Skeletal muscle tissue (tissue), 4 donors: ENCODE measurements around the gene CMTM2. TPM values are rescaled to one million over a fixed set of nuclear protein-coding genes. Genes with fewer than 3 reads are reported as not detected.
"Not testable (repeated sequence)": the region's sequence is repeated elsewhere in the genome, so short reads cannot be mapped to it uniquely, and the experiment has no call there.

Source experiments
- H3K27ac ChIP-seq: one replicate; pipeline ENCODE4 v1.7.0; 2013; ENCODE audit warnings: mild to moderate bottlenecking, low read depth, low read length, inconsistent platforms
- H3K27me3 ChIP-seq, 3 donors: one replicate each; pipeline ENCODE4 v1.7.0; 2013; ENCODE audit warnings: low read length in 3 of 3; ENCODE audit not compliant: control insufficient read depth in 3 of 3, insufficient read depth in 3 of 3
- H3K36me3 ChIP-seq, 3 donors: one replicate each; pipeline ENCODE4 v1.7.0; 2013; ENCODE audit warnings: low read length in 3 of 3; ENCODE audit not compliant: control insufficient read depth in 3 of 3, insufficient read depth in 3 of 3
- H3K4me1 ChIP-seq, 3 donors: one replicate each; pipeline ENCODE4 v1.7.0; 2013; ENCODE audit warnings: low read length in 3 of 3, mild to moderate bottlenecking in 3 of 3; ENCODE audit not compliant: control insufficient read depth in 3 of 3, insufficient read depth in 3 of 3
- H3K4me3 ChIP-seq, 3 donors: one replicate each; pipeline ENCODE4 v1.7.0; 2013; ENCODE audit warnings: low read length in 3 of 3
- H3K9ac ChIP-seq, 3 donors: one replicate each; pipeline ENCODE4 v1.7.0; 2013; ENCODE audit warnings: low read length in 3 of 3, mild to moderate bottlenecking in 3 of 3, moderate library complexity in 2 of 3, low read depth in 1 of 3
- H3K9me3 ChIP-seq, 3 donors: one replicate each; pipeline ENCODE4 v1.7.0; 2013; ENCODE audit warnings: low read length in 3 of 3; ENCODE audit not compliant: control insufficient read depth in 3 of 3
- total RNA-seq: library from RNA; depleted of rRNA; stranded (reverse); fragments of >200 nt; gene quantifications from one replicate; pipeline ENCODE4 v1.2.3, GENCODE V29; 2014
- donor health status: Osteomylitis.

CMTM2 gene
- total RNA-seq, 1 donor from 2014 or later: not detected

DNA sequence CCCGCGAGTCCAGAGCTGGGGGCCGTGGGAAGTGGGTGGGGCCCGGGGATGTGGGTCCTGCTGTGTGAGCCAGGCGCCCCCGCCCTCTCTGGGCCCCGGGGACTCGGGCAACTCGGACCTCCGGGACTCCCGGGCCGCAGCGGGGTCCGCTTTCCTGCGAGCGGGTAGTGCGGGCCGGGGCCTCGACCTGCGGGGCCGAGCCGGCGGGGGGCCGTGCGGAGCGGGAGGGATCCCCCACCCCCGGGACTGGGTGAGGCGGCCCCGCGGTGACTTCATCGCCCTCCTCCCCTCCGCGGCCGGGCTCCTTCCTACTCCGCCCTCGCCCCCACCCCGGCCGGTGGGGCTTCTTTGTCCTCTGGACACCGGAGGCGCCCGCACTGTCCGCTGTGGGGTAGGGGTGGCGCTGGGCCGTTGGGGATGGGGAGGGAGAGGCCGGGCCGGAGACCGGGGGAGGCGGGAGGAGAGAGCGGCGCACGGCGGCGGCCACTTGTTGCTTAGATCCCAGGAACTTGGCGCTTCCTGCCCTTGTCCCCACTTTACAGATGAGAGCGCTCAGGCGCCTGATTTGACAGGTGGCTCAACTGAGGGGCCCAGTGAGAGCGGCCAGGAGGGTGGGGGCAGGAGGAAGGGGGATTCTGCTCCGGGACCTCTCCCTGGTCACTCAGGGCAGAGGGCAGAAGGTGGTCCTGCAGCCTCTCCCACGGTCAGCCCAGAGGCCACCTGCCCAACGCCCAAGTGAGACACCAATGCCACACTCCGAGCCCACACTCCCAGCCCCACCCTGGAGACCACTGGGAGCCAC, 26.1 kb downstream of the CMTM2 start:
- Histone ChIP-seq H3K36me3 (peaks cover 6 to 8% (median 7%) of the 10 kb centered on the region in 3 donors), H3K4me3 (peak overlapping the region; percentile 49 to 60 (median 49)), H3K9ac (peak overlapping the region; percentile 33 to 62 (median 54)), H3K9me3 (no peaks in the 10 kb centered on the region), H3K4me1 (peaks cover 18 to 28% (median 25%) of the 10 kb centered on the region in 3 donors), H3K27me3 (peaks cover 3 to 26% (median 18%) of the 10 kb centered on the region in 3 donors), H3K27ac (peak overlapping the region; percentile 68)

DNA sequence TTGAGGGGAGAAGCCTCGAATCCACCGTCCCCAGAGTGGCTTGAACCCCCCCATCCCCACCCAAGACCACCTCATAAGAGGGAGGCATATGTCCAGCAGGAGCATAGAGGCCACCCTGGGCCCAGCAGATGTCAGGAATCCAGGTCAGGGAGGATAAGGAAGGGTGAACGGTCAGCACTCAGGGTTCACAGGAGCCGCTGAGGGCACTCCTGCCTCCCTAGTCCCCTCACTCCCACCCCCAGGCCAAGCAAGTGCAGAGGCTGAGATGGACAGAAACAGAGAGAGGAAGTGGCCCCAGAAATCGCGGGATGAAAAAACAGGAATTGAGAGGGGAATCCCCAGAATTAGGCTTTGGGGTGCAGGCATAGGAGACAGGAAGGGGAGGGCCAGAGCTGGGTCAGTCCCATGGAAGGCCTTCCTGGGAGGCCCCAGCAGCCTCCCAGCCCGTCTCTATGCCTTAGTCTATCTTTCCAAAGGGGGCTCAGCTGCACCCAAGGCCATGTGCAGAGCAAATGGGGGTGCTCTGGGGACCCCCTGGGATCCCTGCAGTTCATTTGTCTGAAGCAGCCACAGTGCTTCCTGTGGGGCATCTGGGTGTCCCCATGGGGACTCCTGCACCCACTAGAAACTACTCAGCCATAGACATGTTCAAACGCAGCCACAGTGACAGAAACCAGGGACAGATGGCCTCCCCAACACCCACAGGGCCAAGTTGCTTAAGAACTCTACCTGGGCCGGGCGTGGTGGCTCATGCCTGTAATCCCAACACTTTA, 26.9 kb downstream of the CMTM2 start:
- Histone ChIP-seq H3K9me3 (no peaks in the 10 kb centered on the region), H3K36me3 (peaks cover 6 to 12% (median 8%) of the 10 kb centered on the region in 3 donors), H3K9ac (peak overlapping the region; percentile 33 to 62 (median 54)), H3K27ac (peak overlapping the region; percentile 68), H3K27me3 (peaks cover 3 to 19% (median 17%) of the 10 kb centered on the region in 3 donors), H3K4me1 (peaks cover 18 to 28% (median 25%) of the 10 kb centered on the region in 3 donors), H3K4me3 (peak overlapping the region; percentile 41 to 60 (median 49))

DNA sequence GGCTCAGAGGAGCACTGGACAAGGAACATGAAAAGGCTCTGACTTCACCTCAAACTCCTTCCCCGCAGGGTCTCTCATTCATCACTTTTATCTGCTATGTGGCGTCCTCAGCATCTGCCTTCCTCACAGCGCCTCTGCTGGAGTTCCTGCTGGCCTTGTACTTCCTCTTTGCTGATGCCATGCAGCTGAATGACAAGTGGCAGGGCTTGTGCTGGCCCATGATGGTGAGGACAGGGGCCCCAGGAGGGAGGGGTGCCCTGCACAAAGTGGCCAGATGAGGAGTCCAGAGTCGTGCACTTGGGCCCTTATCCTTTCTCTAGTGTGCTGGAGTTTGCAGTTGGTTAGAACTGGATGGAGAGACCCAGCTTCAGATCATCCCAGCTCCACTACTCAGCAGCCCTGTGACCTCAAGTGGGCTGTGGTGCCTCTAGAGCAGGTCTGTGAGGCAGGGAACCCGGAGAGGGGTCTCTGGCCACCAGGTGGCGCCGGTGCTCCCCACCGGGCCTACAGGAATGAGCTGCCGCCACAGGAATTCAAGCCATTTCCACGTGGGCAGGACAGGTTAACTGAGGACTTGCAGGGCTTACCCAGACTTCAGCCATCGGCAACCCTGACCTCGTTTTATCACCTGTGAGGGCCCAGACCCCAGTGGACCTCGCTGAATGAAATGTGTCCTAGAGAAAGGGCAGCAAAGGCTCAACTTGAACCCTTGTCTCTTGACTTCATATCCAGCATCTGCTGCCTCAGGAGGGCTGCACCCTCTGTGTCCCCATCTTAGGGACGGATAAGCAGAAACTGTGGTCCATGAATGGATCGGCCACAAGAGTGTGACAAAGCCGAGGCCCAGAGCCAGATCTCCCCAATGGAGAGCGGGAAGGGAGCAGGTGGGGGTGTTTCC, 29.2 kb downstream of the CMTM2 start:
- Histone ChIP-seq H3K4me1 (peaks cover 18 to 28% (median 25%) of the 10 kb centered on the region in 3 donors), H3K27ac (peak overlapping the region; percentile 45), H3K4me3 (peak overlapping the region in 1 of 3 donors; percentile 45), H3K9ac (peak overlapping the region in 2 of 3 donors; percentile 33 to 69), H3K36me3 (peaks cover 6 to 29% (median 9%) of the 10 kb centered on the region in 3 donors), H3K27me3 (peaks cover 0 to 13% (median 9%) of the 10 kb centered on the region in 3 donors), H3K9me3 (no peaks in the 10 kb centered on the region)

DNA sequence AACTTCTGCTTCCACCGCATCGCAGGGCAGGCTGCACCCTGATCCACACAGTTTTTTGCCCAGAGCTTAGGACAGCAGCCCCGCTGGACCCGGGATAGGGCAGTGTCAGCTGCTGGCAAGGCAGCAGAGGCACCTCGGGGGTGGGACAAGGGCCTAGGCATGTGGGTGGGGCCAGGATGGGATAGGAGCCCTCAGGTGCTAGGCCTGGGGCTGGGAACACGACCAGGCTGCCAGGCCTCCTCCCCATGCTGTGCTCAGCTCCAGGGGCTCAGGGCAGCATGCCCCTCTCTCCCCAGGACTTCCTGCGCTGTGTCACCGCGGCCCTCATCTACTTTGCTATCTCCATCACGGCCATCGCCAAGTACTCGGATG, 29.9 kb downstream of the CMTM2 start:
- Histone ChIP-seq H3K27me3 (peaks cover 0 to 7% (median 2%) of the 10 kb centered on the region in 3 donors), H3K9ac (peak overlapping the region in 1 of 3 donors; percentile 69), H3K9me3 (no peaks in the 10 kb centered on the region), H3K4me3 (no peak overlapping the region), H3K36me3 (peaks cover 6 to 29% (median 9%) of the 10 kb centered on the region in 3 donors), H3K4me1 (peaks cover 13 to 23% (median 19%) of the 10 kb centered on the region in 3 donors), H3K27ac (peak overlapping the region; percentile 45)

DNA sequence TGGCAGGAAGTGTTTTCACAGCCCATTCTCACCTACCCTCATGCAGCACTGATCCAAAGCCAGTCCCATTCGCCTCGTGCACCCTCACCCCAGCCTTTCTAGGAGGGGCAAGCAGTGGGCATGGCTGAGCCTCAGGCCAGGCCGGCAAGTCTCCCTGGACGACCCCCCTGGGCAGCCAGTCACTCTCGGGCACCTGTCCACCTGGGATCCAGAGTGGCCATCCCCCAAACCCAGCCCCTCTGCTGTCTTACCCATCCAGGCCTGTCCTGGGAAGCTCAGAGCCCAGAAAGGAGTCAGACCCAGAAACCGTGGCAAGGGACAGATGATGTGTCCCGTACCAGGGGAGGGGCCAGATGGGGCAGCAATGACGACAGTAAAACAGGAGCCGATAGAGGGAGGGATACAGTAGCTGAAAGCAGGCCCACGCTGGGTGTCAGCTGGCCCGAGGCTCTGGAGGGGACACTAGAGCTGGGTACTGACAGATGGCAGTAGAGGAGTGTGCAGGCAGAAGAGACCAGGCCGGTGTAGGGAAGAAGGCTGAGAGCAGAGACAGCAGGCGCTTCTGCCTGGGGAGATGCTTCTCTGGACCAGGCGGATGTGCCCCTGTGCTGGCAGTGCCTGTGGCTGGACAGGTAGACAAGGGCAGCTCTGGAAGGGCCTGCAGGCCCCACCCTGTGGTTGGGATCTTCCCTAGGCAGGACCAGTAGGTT, 31.0 kb downstream of the CMTM2 start:
- Histone ChIP-seq H3K36me3 (peaks cover 6 to 29% (median 9%) of the 10 kb centered on the region in 3 donors), H3K4me1 (peaks cover 13 to 20% (median 17%) of the 10 kb centered on the region in 3 donors)

DNA sequence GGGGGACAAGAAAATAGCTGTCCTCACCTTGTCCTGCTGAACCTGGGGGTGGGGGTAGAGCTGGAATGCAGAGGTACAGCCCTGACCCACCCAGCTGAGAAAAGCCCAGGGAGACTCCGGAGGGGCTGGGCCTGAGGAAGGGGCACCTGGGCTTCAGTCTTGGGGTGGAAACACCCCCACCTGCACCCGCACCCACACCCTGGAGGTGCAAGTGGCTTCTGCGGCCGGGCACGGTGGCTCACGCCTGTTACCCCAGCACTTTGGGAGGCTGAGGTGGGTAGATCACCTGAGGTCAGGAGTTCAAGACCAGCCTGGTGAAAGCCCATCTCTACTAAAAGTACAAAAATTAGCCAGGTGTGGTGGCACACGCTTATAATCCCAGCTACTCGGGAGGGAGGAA, 32.6 kb downstream of the CMTM2 start:
- Histone ChIP-seq H3K36me3 (peaks cover 6 to 29% (median 9%) of the 10 kb centered on the region in 3 donors), H3K4me1 (peaks cover 11 to 13% (median 13%) of the 10 kb centered on the region in 3 donors)
- not testable (repeated sequence) for H3K4me3 ChIP-seq, H3K9ac ChIP-seq, H3K27ac ChIP-seq, H3K9me3 ChIP-seq, H3K27me3 ChIP-seq

More for the DNA sequence above, 31.0 kb downstream of the CMTM2 start:
- Histone ChIP-seq H3K27me3 (peaks cover 0 to 5% (median 0%) of the 10 kb centered on the region in 3 donors), H3K9me3 (no peaks in the 10 kb centered on the region), H3K9ac (peak overlapping the region in 1 of 3 donors; percentile 25), H3K27ac (no peak overlapping the region), H3K4me3 (no peak overlapping the region)

DNA sequence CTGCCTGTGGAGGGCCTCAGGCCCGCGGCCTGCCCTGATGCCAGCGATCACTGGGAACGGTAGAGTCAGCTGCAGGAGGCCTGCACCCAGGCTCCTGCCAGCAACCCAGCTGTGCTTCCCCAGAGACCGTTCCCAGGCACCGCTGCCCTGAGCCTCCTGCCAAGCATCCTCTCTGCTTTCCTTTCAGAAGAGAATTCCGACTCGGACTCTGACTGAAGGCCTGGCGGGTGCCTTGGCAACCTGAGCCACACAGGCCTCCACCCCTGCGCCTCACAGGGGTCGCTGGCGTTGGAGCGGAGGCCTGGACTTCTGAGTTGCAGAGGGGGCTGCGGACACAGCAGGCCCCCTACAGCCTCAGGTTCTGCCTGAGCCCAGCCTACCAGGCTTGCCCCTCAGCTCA, 33.2 kb downstream of the CMTM2 start:
- Histone ChIP-seq H3K4me1 (peaks cover 11 to 13% (median 13%) of the 10 kb centered on the region in 3 donors), H3K4me3 (no peak overlapping the region), H3K36me3 (peaks cover 6 to 29% (median 9%) of the 10 kb centered on the region in 3 donors), H3K9ac (no peak overlapping the region), H3K9me3 (no peaks in the 10 kb centered on the region), H3K27ac (no peak overlapping the region), H3K27me3 (no peaks in the 10 kb centered on the region)

DNA sequence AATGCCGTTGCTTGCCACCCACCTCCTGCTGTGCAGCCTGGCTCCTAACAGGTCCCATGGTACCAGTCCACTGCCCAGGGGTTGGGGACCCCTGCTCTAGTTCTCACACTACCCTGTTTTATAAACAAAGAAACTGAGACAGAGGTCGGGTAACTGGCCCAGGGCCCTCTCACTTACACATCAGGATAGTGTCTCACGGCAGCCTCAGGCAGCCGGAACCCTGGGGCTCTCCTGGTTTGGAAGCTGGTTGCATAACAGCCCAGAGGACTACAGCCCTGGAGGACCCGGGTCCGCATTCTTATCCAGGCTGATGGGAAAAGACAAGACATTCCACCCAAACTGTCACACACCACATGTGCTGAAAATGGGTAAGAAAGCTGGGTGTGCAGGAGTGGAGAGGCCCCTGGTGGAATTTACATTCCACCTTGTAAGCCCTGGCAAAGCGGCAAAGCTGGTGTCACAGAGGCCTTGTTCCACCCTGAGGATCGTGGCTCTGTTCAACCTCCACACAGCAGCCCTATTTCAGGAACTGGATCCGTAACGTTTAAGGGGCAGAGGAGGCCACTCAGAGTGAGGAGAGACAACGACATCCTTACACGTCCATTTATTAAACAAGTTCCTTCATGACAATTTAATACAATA, 35.0 kb downstream of the CMTM2 start:
- Histone ChIP-seq H3K36me3 (peaks cover 6 to 29% (median 9%) of the 10 kb centered on the region in 3 donors), H3K4me1 (peaks cover 15 to 18% (median 17%) of the 10 kb centered on the region in 3 donors), H3K27me3 (no peaks in the 10 kb centered on the region), H3K9me3 (no peaks in the 10 kb centered on the region), H3K27ac (no peak overlapping the region), H3K9ac (no peak overlapping the region), H3K4me3 (no peak overlapping the region)
